Esophagus squamous epithelium (tissue), 4 donors: ENCODE results near the gene CACTIN.

ENCODE experiments used
- CTCF ChIP-seq, 6 experiments: fragments of 450-650 bp in 4 of 6; fragments of 200-600 bp in 2 of 6; sonication (generic) in 2 of 6; IDR thresholded peaks; one replicate each; pipeline ENCODE4 v1.5.1; 2016 to 2019; ENCODE audit warnings: antibody characterized with exemption in 6 of 6, mild to moderate bottlenecking in 4 of 6, moderate library complexity in 4 of 6
- POLR2A ChIP-seq, 4 donors: fragments of 450-650 bp; IDR thresholded peaks; one replicate each; pipeline ENCODE4 v1.6.1; 2017; ENCODE audit warnings: antibody characterized with exemption in 4 of 4, mild to moderate bottlenecking in 4 of 4, moderate library complexity in 3 of 4

GRCh38 chr19:3639479-3639878 lies 12.9 kb upstream of the CACTIN start:
- TF ChIP-seq POLR2A (IDR thresholded peaks at IDR 0.05): no peak
- no peak for TF ChIP-seq CTCF (IDR thresholded peaks at IDR 0.05)
